ELF-1 (cell line): ENCODE measurements around the gene ITGA11.

Source experiments
- DNase-seq: peaks from one replicate; pipeline ENCODE4 v3.0.0-alpha.2; 2016; ENCODE audit warnings: low read depth, low spot score

ITGA11 gene

DNA sequence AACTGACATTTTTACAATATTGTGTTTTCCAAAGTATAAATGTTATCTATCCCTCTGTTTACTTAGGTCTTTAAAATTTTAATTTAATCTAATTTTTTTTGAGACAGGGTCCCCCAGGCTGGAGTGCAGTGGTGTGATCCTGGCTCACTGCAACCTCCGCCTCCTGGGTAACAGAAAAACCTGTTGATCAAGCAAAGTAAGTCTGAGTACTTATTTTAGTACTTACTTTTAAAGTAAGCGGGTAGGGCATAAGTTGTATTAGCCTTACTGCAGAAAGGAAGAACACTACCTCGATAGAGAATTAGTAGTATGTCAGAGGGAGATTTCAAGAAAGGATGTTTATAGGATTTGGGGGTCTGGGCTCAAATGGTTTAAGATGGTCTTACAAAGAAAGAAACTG is 166.3 kb downstream of the ITGA11 start:
- DNase-seq, result no peak

DNA sequence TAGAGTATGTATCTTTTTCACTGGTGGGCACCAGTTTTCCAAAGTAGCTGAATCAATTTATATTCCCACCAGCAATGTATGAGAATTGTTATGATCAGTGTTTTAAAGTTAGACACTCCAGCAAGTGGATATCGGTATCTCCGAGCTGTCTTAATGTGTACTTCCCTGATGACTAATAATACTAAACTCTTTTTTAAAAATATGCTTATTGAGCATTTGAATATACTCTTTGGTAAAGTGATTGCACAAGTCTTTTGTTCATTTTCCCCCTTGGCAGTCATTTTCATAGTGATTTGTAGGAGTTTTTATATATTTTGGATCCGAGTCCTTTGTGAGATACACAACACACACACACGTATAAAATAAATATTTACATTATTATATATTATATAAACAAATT is 166.9 kb downstream of the ITGA11 start:
- no peak for DNase-seq

DNA sequence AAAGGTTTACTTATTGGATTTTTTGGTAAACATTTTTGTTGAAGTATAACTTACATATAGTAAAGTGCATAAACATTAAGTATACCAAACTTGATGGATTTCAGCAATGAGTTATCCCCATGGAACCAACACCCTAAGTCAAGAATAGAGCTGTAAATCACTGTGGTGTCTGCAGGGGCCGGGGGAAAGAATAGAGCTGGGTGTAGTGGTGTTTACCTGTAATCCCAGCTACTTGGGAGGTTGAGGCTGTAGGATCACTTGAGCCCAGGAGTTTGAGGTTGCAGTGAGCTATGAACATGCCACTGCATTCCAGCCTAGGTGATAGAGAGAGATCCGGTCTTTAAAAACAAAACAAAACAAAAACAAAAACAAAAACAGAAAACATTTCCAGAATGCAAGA is 167.7 kb downstream of the ITGA11 start:
- peak; percentile 22 for DNase-seq

DNA sequence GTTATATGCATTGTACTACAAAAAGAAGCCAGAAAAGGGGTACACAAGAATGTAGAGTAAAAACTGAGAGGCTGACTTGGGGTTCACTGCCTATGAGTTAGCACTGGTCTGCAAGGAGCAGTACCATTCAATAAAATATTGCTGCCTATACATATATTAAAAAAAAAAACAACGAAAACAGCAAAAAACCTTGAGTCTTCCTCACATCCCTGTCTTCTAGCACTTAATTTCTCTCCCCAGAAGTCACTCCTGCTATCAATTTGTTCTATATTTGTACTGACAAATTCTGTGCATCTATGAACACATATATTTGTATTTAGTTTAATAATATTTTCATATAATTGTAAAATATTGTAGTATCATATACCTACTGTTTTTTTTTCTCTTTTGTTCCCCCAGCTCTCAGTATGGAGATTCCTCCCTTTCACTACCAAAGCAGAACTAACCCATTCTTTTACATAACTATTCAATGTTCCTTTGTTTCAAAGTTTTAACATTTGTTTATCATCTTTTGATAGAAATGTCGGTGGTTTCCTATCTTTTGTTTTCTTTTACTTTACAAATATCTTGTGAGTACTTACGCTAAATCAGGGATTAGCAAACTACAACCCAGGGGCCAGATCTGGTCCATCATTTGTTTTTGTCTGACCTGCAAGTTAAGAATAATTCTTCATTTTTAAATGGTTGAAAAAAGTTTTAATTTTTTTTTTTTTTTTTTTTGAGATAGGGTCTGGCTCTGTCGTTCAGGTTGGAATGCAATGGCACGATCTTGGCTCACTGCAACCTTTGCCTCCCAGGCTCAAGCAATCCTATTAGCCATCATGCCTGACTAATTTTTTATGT is 169.2 kb downstream of the ITGA11 start:
- DNase-seq, result no peak

DNA sequence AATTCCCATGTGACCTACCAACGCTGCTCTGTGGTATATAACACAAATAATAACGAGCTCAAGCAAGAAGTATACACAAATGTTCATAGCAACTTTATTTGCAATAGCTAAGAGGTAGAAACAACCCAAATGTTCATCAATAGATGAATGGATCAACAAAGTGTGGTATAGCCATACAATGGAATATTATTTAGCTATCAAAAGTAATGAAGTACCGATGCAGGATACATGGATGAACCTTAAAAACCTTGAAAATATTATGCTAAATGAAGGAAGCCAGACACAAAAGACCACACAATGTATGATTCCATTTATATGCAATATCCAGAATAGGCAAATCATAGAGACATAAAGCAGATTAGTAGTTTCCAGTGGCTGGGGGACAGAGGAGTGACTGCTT is 170.0 kb downstream of the ITGA11 start:
- no peak for DNase-seq

DNA sequence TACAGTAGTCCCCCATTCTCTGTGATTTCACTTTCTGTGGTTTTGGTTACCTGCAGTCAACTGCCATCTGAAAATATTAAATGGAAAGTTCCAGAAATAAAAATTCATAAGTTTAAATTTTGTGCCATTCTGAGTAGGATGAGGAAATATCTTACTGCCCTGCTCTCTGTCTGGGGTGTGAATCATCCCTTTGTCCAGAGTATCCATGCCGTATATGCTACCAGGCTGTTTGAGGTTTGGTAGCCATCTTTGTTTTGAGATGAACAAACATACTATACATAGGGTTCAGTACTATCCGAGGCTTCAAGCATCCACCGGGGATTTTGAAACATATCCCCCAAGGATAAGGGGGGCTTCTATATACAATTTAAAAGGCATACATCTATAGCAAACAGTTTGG is 170.7 kb downstream of the ITGA11 start:
- DNase-seq, result no peak

DNA sequence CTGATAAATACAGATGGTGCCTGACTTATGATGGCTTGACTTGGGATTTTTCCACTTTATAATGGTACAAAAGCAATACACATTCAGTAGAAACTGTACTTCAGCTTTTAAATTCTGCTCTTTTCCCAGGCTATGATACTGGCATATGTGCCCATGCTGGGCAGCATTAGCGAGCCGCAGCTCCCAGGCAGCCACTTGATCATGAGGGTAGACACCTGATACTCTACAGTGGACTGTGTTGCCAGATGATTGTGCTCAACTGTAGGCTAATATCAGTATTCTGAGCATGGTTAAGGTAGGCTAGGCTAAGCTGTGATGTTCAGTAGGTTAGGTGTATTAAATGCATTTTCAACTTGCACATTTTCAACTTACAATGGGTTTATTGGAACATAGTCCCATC is 172.1 kb downstream of the ITGA11 start:
- no peak for DNase-seq

DNA sequence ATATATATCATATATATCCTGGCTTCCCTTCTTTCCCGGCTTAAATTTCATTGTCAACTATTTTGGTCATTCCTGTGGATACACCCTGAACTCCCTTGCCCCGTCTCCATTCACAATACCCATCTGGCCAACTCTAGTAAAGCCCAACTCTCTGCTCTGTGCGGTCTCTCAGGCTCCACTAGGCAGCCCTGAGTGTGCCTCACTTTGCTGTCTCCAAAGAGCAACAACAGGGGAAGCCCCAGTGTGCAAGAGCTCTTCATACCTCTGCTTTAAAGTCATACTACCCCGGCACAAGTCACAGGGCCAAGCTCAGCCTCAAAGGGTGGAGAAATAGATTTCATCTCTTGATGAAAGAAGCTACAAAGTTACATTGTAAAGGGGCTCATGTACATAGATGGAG is 173.3 kb downstream of the ITGA11 start:
- no peak for DNase-seq

DNA sequence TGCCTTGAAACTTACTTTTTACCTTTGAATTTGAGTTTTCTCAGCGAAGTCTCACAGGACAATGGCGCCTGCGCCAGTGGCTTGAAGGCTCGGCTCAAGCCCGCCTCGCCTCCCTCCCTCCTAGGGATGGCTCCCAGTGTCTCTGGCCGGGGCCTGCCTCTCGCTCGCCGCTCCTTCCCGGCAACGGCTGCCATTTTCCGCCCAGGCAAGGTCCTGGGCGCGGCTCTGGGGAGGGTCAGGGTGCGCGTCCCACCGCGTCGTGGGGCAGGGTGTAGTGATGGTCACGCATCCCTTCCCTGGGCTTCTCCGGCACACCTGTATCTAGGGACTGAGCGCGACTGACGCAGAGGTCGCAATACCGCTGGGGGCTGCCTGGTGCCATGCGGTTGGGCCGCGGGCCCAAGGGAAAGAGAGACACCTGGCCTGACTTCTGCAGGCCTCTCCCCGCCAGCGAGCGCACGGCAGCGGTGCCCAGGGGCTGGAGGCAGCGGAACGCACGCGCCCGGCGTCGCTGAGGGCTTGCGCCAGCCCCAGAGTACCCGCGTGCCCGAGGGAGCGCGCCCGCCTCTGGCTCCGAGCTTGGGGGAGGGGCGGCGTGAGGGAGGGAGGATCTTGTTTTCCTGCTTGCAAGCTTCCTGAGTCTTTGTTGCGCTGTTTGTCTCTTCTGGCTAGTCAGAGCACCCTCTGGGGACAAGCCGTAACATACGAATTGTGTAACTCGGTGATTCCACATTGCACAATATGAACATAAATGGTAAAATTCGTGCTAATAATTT is 175.1 kb downstream of the ITGA11 start:
- DNase-seq, result peak; percentile 98

DNA sequence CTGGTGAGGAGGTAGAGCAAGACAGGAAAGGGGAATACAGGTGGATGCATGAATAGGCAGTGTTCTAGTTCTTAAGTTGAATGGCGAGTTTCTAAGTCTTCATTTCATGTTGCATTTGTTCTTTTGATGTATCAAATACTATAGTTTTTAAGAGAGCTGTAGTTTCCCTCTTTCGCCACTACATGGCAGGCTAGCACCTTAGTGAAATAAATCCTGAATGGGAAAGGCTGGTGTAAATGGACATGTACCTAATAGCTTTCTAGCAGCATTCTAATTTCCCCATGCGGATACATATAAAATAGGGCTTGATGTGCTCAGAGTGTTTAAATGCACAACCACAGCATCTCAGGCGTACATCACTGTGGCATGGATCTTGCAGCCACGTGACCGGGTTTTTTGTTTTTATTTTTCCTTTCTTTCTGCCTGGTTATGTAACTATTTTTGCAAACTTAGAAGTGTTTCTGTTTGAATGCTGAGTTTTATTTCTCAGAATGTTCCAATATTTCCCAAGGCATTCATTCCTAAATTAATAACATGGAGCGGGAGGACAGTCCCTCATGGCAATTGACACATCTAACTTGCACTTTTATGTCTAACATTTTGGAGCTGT is 178.9 kb downstream of the ITGA11 start:
- no peak for DNase-seq

DNA sequence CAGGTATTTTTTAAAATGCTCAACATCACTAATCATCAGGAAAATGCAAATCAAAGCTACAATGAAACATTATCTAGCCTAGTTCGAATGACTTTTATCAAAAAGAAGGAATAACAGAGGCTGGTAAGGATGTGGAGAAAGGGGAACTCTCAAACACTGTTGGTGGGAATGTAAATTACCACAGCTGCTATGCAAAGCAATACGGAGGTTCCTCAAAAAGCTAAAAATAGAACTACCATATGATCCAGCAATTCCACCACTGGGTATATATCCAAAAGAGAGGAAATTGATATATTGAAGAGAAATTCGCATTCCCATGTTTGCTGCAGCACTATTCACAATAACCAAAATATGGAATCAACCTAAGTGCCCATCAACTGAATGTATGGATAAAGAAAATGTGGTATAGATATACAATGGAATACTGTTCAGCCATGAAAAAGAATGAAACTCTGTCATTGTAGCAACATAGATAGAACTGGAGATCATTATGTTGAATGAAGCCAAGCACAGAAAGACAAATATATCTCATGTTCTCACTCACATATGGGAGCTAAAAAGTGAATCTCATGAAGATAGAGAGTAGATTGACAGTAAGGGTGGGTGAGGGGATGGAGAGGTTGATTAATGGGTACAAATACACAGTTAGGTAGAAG is 182.8 kb downstream of the ITGA11 start:
- DNase-seq, result no peak
